ENCODE measurements around the gene CLECL1. TPM values are rescaled to one million over a fixed set of nuclear protein-coding genes. Genes with fewer than 3 reads are reported as not detected.

Gene CLECL1
- total and polyA plus RNA-seq, 9 of the 15 experiments (the other 6 are each of a cell fraction or from before 2014, with no cell fraction given): 0.13 to 0.25 TPM; not detected in 7

GRCh38 chr12:9694241-9694640 lies 38.7 kb downstream of the CLECL1 start:
- ATAC-seq (no peak), DNase-seq (ENCODE audit: extremely low read depth in 1 of 4, low spot score in 3 of 4) (no peak), FAIRE-seq (no peak)
- no peaks in the 10 kb centered on the region; the same call in 2 of the 3 replicates for H3K36me3 ChIP-seq (ENCODE audit: control insufficient read depth, insufficient read depth, low read length)
- in situ Hi-C loops (cut with MboI): no loop called here
- H3K4me3 ChIP-seq: no peak overlapping the region
- no peaks in the 10 kb centered on the region for H3K9me1 ChIP-seq (ENCODE audit: control insufficient read depth, insufficient read depth, low read length)
- intact Hi-C loops (cut with micrococcal nuclease): no loop called here
- BruUV-seq (replicated peaks): no TSS peak
- H4K20me1 ChIP-seq (replicated peaks; ENCODE audit: control insufficient read depth, insufficient read depth, low read length): no peaks in the 10 kb centered on the region
- H3K27me3 ChIP-seq (ENCODE audit: control insufficient read depth in 2 of 2, insufficient read depth in 2 of 2, low read length in 2 of 2): no peaks in the 10 kb centered on the region
- H3K9ac ChIP-seq (ENCODE audit: insufficient read depth in 1 of 2, low read depth in 2 of 2, low read length in 2 of 2): no peak overlapping the region
- H3K4me1 ChIP-seq (replicated peaks in 1 of 2; ENCODE audit: control insufficient read depth in 2 of 2, insufficient read depth in 2 of 2, low read length in 2 of 2): no peaks in the 10 kb centered on the region; a peak in 1 of 5 replicates
- no peak overlapping the region for H3K27ac ChIP-seq (ENCODE audit: extremely low read depth, low read depth, low read length)
- no peak overlapping the region for H2AFZ ChIP-seq (ENCODE audit: low read depth, low read length)
- TF ChIP-seq ZC3H11A (IDR thresholded peaks at IDR 0.05; ENCODE audit: low read depth, low read length) (no peak), ZNF24 (IDR thresholded peaks at IDR 0.05) (no peak), ZNF408 (CRISPR knock-in tag; IDR thresholded peaks at IDR 0.05; ENCODE audit: low read depth) (no peak), DNMT1 (IDR thresholded peaks at IDR 0.05) (no peak), SAP30 (IDR thresholded peaks at IDR 0.05; ENCODE audit: borderline replicate concordance, insufficient read depth, low read depth, low read length, poor library complexity, severe bottlenecking) (no peak), U2AF2 (optimal IDR thresholded peaks at IDR 0.05; ENCODE audit: low read depth, low read length) (no peak), HMG20B (CRISPR knock-in tag; IDR thresholded peaks at IDR 0.05) (no peak), TAF7 (tag; IDR thresholded peaks at IDR 0.05) (no peak), SMAD2 (IDR thresholded peaks at IDR 0.05; ENCODE audit: low read depth, low read length) (no peak), ATF2 (CRISPR knock-in tag; IDR thresholded peaks at IDR 0.05) (no peak), ZNF507 (tag; conservative IDR thresholded peaks at IDR 0.05) (no peak), ZNF324 (CRISPR knock-in tag; IDR thresholded peaks at IDR 0.05) (no peak), SIX5 (IDR thresholded peaks at IDR 0.05; ENCODE audit: borderline replicate concordance in 1 of 2, insufficient read depth in 1 of 2, low read depth in 1 of 2, low read length in 2 of 2) (no peak), CBX5 (IDR thresholded peaks at IDR 0.05; ENCODE audit: borderline replicate concordance, low read depth) (no peak), BRCA1 (IDR thresholded peaks at IDR 0.05) (no peak), BRCA1 (CRISPR knock-in tag; IDR thresholded peaks at IDR 0.05) (no peak)
- 30% methylated on average over 1 of the region's 1 CpG for WGBS (ENCODE audit: insufficient coverage, low coverage, missing lambda C conversion rate)
- no peaks in the 10 kb centered on the region; the same call in 1 of the 2 replicates for H3K9me3 ChIP-seq (replicated peaks; ENCODE audit: control insufficient read depth, insufficient read depth, low read depth, low read length)
- CTCF ChIA-PET (ENCODE audit: low intra/inter-chr PET ratio): interaction anchor here (0.6 kb wide), 1 partner anchor 340 kb away, joined by 4 read pairs; no protein-coding TSS in a partner anchor
- POLR2A ChIA-PET: no interaction called here
- no peak overlapping the region for H3K4me2 ChIP-seq (ENCODE audit: insufficient read depth, low read length)
- no peaks in the 10 kb centered on the region for H3K79me2 ChIP-seq (ENCODE audit: control insufficient read depth, insufficient read depth, low read length)
